Body of pancreas (tissue), 4 donors: Measurements from ENCODE around the gene CMTM3.
A peak's percentile ranks its signal among the peaks of the same experiment; 100 is the strongest.

ENCODE experiments used
- POLR2A ChIP-seq, 3 donors: fragments of 450-650 bp; IDR thresholded peaks; one replicate each; pipeline ENCODE4 v1.6.1; 2016; ENCODE audit warnings: antibody characterized with exemption in 3 of 3, mild to moderate bottlenecking in 2 of 3
- TF ChIP-seq, protein P1 (sequence below), 7 experiments: fragments of 450-650 bp in 4 of 7; fragments of 200-600 bp in 3 of 7; sonication (generic) in 3 of 7; IDR thresholded peaks; one replicate each; pipeline ENCODE4 v1.5.1; 2016 to 2019; ENCODE audit warnings: antibody characterized with exemption in 7 of 7

DNA sequence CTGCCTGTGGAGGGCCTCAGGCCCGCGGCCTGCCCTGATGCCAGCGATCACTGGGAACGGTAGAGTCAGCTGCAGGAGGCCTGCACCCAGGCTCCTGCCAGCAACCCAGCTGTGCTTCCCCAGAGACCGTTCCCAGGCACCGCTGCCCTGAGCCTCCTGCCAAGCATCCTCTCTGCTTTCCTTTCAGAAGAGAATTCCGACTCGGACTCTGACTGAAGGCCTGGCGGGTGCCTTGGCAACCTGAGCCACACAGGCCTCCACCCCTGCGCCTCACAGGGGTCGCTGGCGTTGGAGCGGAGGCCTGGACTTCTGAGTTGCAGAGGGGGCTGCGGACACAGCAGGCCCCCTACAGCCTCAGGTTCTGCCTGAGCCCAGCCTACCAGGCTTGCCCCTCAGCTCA lies 7.9 kb downstream of the CMTM3 start:
- TF ChIP-seq, protein P1, sequence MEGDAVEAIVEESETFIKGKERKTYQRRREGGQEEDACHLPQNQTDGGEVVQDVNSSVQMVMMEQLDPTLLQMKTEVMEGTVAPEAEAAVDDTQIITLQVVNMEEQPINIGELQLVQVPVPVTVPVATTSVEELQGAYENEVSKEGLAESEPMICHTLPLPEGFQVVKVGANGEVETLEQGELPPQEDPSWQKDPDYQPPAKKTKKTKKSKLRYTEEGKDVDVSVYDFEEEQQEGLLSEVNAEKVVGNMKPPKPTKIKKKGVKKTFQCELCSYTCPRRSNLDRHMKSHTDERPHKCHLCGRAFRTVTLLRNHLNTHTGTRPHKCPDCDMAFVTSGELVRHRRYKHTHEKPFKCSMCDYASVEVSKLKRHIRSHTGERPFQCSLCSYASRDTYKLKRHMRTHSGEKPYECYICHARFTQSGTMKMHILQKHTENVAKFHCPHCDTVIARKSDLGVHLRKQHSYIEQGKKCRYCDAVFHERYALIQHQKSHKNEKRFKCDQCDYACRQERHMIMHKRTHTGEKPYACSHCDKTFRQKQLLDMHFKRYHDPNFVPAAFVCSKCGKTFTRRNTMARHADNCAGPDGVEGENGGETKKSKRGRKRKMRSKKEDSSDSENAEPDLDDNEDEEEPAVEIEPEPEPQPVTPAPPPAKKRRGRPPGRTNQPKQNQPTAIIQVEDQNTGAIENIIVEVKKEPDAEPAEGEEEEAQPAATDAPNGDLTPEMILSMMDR (IDR thresholded peaks at IDR 0.05), result peak in 2 of 7 experiments; percentile 3 to 13
- no peak for TF ChIP-seq POLR2A (IDR thresholded peaks at IDR 0.05)
